GM23338 (cell line): ENCODE measurements around the gene ZEB2. TPM values are rescaled to one million over a fixed set of nuclear protein-coding genes. Genes with fewer than 3 reads are reported as not detected.

Experiments used
- ATAC-seq: fragments of 200-7000 bp; cut with Tn5 transposase; 3 replicates; pipeline ENCODE4 v1.9.1; 2020
- DNase-seq: peaks from one replicate; pipeline ENCODE4 v3.0.0-alpha.2; 2015; ENCODE audit warnings: low spot score
- H2AFZ ChIP-seq: fragments of 200-600 bp; sonication (generic); 2 replicates; pipeline ENCODE4 v1.8.0; 2016; ENCODE audit warnings: antibody characterized with exemption, mild to moderate bottlenecking, moderate library complexity
- H3F3A ChIP-seq: fragments of 200-600 bp; sonication (generic); replicated peaks from 2 replicates; pipeline ENCODE4 v1.8.0; 2017; ENCODE audit warnings: antibody characterized with exemption, mixed run types, low read depth
- H3K27ac ChIP-seq: fragments of 200-600 bp; sonication (generic); 2 replicates; pipeline ENCODE4 v1.6.1; 2016; ENCODE audit warnings: low read depth
- H3K27me3 ChIP-seq: fragments of 200-600 bp; sonication (generic); 2 replicates; pipeline ENCODE4 v1.8.0; 2016; ENCODE audit warnings: mild to moderate bottlenecking, mixed run types, moderate library complexity; ENCODE audit not compliant: insufficient read depth
- H3K36me3 ChIP-seq: fragments of 200-600 bp; sonication (generic); 2 replicates; pipeline ENCODE4 v1.8.0; 2016; ENCODE audit warnings: mild to moderate bottlenecking; ENCODE audit not compliant: insufficient read depth
- H3K4me1 ChIP-seq: fragments of 200-600 bp; sonication (generic); 2 replicates; pipeline ENCODE4 v1.8.0; 2016; ENCODE audit warnings: mild to moderate bottlenecking, moderate library complexity; ENCODE audit not compliant: insufficient read depth
- H3K4me2 ChIP-seq: fragments of 200-600 bp; sonication (generic); 2 replicates; pipeline ENCODE4 v1.7.1; 2017; ENCODE audit warnings: mixed run types
- H3K4me3 ChIP-seq: fragments of 200-600 bp; sonication (generic); 2 replicates; pipeline ENCODE4 v1.6.1; 2016; ENCODE audit warnings: mixed run types
- H3K79me2 ChIP-seq: fragments of 200-600 bp; sonication (generic); replicated peaks from 2 replicates; pipeline ENCODE4 v1.8.0; 2017; ENCODE audit warnings: mild to moderate bottlenecking; ENCODE audit not compliant: insufficient read depth
- H3K9me2 ChIP-seq: fragments of 200-600 bp; sonication (generic); 2 replicates; pipeline ENCODE4 v1.8.0; 2017; ENCODE audit not compliant: insufficient read depth
- H4K20me1 ChIP-seq: fragments of 200-600 bp; sonication (generic); replicated peaks from 2 replicates; pipeline ENCODE4 v1.8.0; 2017; ENCODE audit warnings: mild to moderate bottlenecking; ENCODE audit not compliant: insufficient read depth
- H3K27ac Mint-ChIP-seq: 2 replicates; pipeline ENCODE4 v1.8.0; 2020; ENCODE audit warnings: inconsistent platforms, mild to moderate bottlenecking, moderate library complexity, mixed read lengths
- H3K27me3 Mint-ChIP-seq: 3 replicates; pipeline ENCODE4 v1.8.0; 2022; ENCODE audit warnings: low read depth, mild to moderate bottlenecking, moderate library complexity, mixed read lengths, inconsistent platforms; ENCODE audit not compliant: insufficient read depth, poor library complexity
- H3K36me3 Mint-ChIP-seq: 3 replicates; pipeline ENCODE4 v1.8.0; 2021; ENCODE audit warnings: low read depth, mild to moderate bottlenecking, inconsistent platforms, moderate library complexity, mixed read lengths
- H3K4me1 Mint-ChIP-seq: 3 replicates; pipeline ENCODE4 v1.8.0; 2020; ENCODE audit warnings: mild to moderate bottlenecking, inconsistent platforms, mixed read lengths
- H3K4me3 Mint-ChIP-seq: 3 replicates; pipeline ENCODE4 v1.8.0; 2021; ENCODE audit warnings: moderate library complexity, mild to moderate bottlenecking, inconsistent platforms, mixed read lengths
- H3K9me3 Mint-ChIP-seq: 3 replicates; pipeline ENCODE4 v1.8.0; 2020; ENCODE audit warnings: moderate library complexity, mild to moderate bottlenecking, inconsistent platforms, mixed read lengths
- CREB1 ChIP-seq: fragments of 250-450 bp; sonication (Bioruptor Pico); IDR thresholded peaks from 2 replicates; pipeline ENCODE4 v1.5.0; 2020; ENCODE audit warnings: low read depth, mild to moderate bottlenecking, moderate library complexity
- CTCF ChIP-seq, 2 experiments: fragments of 200-600 bp in 1 of 2; sonication (generic) in 1 of 2; conservative IDR thresholded peaks; 2 replicates each; pipeline versions ENCODE4 v1.5.1 to v1.6.1; 2016 to 2017; ENCODE audit warnings: antibody characterized with exemption in 2 of 2, low read depth in 2 of 2, mild to moderate bottlenecking in 2 of 2, moderate library complexity in 1 of 2
- ETS1 ChIP-seq: IDR thresholded peaks from 2 replicates; pipeline ENCODE4 v1.6.1; 2016; ENCODE audit warnings: antibody characterized with exemption
- EZH2 ChIP-seq: fragments of 200-600 bp; sonication (generic); IDR thresholded peaks from one replicate; pipeline ENCODE4 v1.8.0; 2017; ENCODE audit warnings: antibody characterized with exemption, mild to moderate bottlenecking, low read depth; ENCODE audit not compliant: unreplicated experiment
- EZH2phosphoT487 ChIP-seq: fragments of 200-600 bp; sonication (generic); IDR thresholded peaks from one replicate; pipeline ENCODE4 v1.8.1; 2018; ENCODE audit warnings: antibody characterized with exemption; ENCODE audit not compliant: unreplicated experiment
- JUNB ChIP-seq: IDR thresholded peaks from one replicate; pipeline ENCODE4 v1.6.1; 2016; ENCODE audit warnings: antibody characterized with exemption; ENCODE audit not compliant: unreplicated experiment
- NANOG ChIP-seq: IDR thresholded peaks from 2 replicates; pipeline ENCODE4 v1.6.1; 2016; ENCODE audit warnings: antibody characterized with exemption, borderline replicate concordance
- POLR2AphosphoS5 ChIP-seq: IDR thresholded peaks from 2 replicates; pipeline ENCODE4 v1.6.1; 2016; ENCODE audit warnings: antibody characterized with exemption, low read depth
- STAT1 ChIP-seq: IDR thresholded peaks from one replicate; pipeline ENCODE4 v1.6.1; 2016; ENCODE audit warnings: antibody characterized with exemption; ENCODE audit not compliant: unreplicated experiment
- ZNF114 ChIP-seq: fragments of 250-450 bp; sonication (Bioruptor Pico); IDR thresholded peaks from 2 replicates; pipeline ENCODE4 v1.5.0; 2020; ENCODE audit warnings: mild to moderate bottlenecking, moderate library complexity
- ZNF331 ChIP-seq: fragments of 250-450 bp; sonication (Bioruptor Pico); IDR thresholded peaks from 2 replicates; pipeline ENCODE4 v1.5.0; 2020; ENCODE audit warnings: low read depth, mild to moderate bottlenecking, moderate library complexity
- polyA plus RNA-seq: library from polyadenylated mRNA; unstranded; fragments of >200 nt; fragmentation: Nextera tagmentation; extraction: Ambion mirVana; gene quantifications from 2 replicates; pipeline ENCODE4 v1.2.1, GENCODE V29; 2016
- total RNA-seq: library from RNA; depleted of rRNA; stranded (reverse); fragments of >200 nt; shearing (Covaris generic); gene quantifications from 2 replicates; pipeline ENCODE4 v1.2.3, GENCODE V29; 2014
- TF ChIP-seq, protein P1 (sequence below): fragments of 250-450 bp; sonication (Bioruptor Pico); IDR thresholded peaks from 2 replicates; pipeline ENCODE4 v1.5.0; 2020; ENCODE audit warnings: mild to moderate bottlenecking, moderate library complexity
- TF ChIP-seq, protein P2 (sequence below): IDR thresholded peaks from one replicate; pipeline ENCODE4 v1.6.1; 2018; ENCODE audit warnings: antibody characterized with exemption; ENCODE audit not compliant: unreplicated experiment

ZEB2 gene
- total and polyA plus RNA-seq, 2 experiments from 2014 or later = 0.45 TPM; not detected in 1

GRCh38 chr2:144379851-144380311 lies 140.0 kb downstream of the ZEB2 start:
- TF ChIP-seq CTCF (conservative IDR thresholded peaks at IDR 0.05; ENCODE audit: low read depth in 2 of 2) (no peak), EZH2phosphoT487 (no peak), CREB1 (CRISPR knock-in tag) (no peak), ZNF114 (CRISPR knock-in tag) (no peak), STAT1 (no peak), EZH2 (no peak), ZNF331 (CRISPR knock-in tag) (no peak), ETS1 (no peak), POLR2AphosphoS5 (no peak), NANOG (no peak), JUNB (no peak)
- TF ChIP-seq, protein P1, sequence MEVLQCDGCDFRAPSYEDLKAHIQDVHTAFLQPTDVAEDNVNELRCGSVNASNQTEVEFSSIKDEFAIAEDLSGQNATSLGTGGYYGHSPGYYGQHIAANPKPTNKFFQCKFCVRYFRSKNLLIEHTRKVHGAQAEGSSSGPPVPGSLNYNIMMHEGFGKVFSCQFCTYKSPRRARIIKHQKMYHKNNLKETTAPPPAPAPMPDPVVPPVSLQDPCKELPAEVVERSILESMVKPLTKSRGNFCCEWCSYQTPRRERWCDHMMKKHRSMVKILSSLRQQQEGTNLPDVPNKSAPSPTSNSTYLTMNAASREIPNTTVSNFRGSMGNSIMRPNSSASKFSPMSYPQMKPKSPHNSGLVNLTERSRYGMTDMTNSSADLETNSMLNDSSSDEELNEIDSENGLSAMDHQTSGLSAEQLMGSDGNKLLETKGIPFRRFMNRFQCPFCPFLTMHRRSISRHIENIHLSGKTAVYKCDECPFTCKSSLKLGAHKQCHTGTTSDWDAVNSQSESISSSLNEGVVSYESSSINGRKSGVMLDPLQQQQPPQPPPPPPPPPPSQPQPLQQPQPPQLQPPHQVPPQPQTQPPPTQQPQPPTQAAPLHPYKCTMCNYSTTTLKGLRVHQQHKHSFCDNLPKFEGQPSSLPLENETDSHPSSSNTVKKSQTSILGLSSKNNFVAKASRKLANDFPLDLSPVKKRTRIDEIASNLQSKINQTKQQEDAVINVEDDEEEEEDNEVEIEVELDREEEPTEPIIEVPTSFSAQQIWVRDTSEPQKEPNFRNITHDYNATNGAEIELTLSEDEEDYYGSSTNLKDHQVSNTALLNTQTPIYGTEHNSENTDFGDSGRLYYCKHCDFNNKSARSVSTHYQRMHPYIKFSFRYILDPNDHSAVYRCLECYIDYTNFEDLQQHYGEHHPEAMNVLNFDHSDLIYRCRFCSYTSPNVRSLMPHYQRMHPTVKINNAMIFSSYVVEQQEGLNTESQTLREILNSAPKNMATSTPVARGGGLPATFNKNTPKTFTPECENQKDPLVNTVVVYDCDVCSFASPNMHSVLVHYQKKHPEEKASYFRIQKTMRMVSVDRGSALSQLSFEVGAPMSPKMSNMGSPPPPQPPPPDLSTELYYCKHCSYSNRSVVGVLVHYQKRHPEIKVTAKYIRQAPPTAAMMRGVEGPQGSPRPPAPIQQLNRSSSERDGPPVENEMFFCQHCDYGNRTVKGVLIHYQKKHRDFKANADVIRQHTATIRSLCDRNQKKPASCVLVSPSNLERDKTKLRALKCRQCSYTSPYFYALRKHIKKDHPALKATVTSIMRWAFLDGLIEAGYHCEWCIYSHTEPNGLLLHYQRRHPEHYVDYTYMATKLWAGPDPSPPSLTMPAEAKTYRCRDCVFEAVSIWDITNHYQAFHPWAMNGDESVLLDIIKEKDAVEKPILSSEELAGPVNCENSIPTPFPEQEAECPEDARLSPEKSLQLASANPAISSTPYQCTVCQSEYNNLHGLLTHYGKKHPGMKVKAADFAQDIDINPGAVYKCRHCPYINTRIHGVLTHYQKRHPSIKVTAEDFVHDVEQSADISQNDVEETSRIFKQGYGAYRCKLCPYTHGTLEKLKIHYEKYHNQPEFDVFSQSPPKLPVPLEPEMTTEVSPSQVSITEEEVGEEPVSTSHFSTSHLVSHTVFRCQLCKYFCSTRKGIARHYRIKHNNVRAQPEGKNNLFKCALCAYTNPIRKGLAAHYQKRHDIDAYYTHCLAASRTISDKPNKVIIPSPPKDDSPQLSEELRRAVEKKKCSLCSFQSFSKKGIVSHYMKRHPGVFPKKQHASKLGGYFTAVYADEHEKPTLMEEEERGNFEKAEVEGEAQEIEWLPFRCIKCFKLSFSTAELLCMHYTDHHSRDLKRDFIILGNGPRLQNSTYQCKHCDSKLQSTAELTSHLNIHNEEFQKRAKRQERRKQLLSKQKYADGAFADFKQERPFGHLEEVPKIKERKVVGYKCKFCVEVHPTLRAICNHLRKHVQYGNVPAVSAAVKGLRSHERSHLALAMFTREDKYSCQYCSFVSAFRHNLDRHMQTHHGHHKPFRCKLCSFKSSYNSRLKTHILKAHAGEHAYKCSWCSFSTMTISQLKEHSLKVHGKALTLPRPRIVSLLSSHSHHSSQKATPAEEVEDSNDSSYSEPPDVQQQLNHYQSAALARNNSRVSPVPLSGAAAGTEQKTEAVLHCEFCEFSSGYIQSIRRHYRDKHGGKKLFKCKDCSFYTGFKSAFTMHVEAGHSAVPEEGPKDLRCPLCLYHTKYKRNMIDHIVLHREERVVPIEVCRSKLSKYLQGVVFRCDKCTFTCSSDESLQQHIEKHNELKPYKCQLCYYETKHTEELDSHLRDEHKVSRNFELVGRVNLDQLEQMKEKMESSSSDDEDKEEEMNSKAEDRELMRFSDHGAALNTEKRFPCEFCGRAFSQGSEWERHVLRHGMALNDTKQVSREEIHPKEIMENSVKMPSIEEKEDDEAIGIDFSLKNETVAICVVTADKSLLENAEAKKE = no peak
- TF ChIP-seq, protein P2, sequence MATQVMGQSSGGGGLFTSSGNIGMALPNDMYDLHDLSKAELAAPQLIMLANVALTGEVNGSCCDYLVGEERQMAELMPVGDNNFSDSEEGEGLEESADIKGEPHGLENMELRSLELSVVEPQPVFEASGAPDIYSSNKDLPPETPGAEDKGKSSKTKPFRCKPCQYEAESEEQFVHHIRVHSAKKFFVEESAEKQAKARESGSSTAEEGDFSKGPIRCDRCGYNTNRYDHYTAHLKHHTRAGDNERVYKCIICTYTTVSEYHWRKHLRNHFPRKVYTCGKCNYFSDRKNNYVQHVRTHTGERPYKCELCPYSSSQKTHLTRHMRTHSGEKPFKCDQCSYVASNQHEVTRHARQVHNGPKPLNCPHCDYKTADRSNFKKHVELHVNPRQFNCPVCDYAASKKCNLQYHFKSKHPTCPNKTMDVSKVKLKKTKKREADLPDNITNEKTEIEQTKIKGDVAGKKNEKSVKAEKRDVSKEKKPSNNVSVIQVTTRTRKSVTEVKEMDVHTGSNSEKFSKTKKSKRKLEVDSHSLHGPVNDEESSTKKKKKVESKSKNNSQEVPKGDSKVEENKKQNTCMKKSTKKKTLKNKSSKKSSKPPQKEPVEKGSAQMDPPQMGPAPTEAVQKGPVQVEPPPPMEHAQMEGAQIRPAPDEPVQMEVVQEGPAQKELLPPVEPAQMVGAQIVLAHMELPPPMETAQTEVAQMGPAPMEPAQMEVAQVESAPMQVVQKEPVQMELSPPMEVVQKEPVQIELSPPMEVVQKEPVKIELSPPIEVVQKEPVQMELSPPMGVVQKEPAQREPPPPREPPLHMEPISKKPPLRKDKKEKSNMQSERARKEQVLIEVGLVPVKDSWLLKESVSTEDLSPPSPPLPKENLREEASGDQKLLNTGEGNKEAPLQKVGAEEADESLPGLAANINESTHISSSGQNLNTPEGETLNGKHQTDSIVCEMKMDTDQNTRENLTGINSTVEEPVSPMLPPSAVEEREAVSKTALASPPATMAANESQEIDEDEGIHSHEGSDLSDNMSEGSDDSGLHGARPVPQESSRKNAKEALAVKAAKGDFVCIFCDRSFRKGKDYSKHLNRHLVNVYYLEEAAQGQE = no peak
- H3K4me3 Mint-ChIP-seq = no peak overlapping the region
- no peaks in the 10 kb centered on the region for H4K20me1 ChIP-seq
- no peak overlapping the region for H3K4me3 ChIP-seq
- H2AFZ ChIP-seq = peak overlapping the region; percentile 56; the same call in 1 of the 2 replicates
- H3K9me3 Mint-ChIP-seq = no peaks in the 10 kb centered on the region
- H3K27me3 Mint-ChIP-seq = no peaks in the 10 kb centered on the region
- H3K4me1 Mint-ChIP-seq = peaks cover 5% of the 10 kb centered on the region
- H3K9me2 ChIP-seq = 0 out of 2 replicates have a peak, but pooled peaks cover 3% of the 10 kb centered on the region
- H3K79me2 ChIP-seq = no peaks in the 10 kb centered on the region
- H3K27ac Mint-ChIP-seq = no peak overlapping the region
- no peak overlapping the region for H3K4me2 ChIP-seq
- no peaks in the 10 kb centered on the region for H3K4me1 ChIP-seq
- DNase-seq = peak; percentile 5
- no peak overlapping the region for H3K27ac ChIP-seq
- H3F3A ChIP-seq = no peaks in the 10 kb centered on the region
- no peaks in the 10 kb centered on the region for H3K27me3 ChIP-seq
- no peaks in the 10 kb centered on the region for H3K36me3 Mint-ChIP-seq
- ATAC-seq = no peak
- H3K36me3 ChIP-seq = no peaks in the 10 kb centered on the region
